Natural killer cell treated with Interleukin-12 subunit alpha and Interleukin-12 subunit beta and Interleukin-15 and Interleukin-18, amount 100 ng/mL, for 72 hours (primary cell): ENCODE results near the gene HACD2. TPM values are rescaled to one million over a fixed set of nuclear protein-coding genes. Genes with fewer than 3 reads are reported as not detected.
"Not testable (repeated sequence)": the region's sequence is repeated elsewhere in the genome, so short reads cannot be mapped to it uniquely, and the experiment has no call there.

Experiments used
- ATAC-seq, 2 donors: fragments of 150-1000 bp; cut with Tn5 transposase in 1 of 2; sonication (Bioruptor Pico), chemical (Tn5 transposase) in 1 of 2; 2 replicates each; pipeline ENCODE4 v1.10.0; 2021
- DNase-seq: peaks from one replicate; pipeline ENCODE4 v3.0.0; 2022; ENCODE audit warnings: low spot score
- H3K27ac Mint-ChIP-seq, 2 donors: 1 replicate in 1 of 2; 2 replicates in 1 of 2; pipeline ENCODE4 v1.8.0; 2022; ENCODE audit warnings: mixed read lengths in 2 of 2, mild to moderate bottlenecking in 1 of 2, moderate library complexity in 1 of 2
- H3K27me3 Mint-ChIP-seq, 2 donors: 1 replicate in 1 of 2; 2 replicates in 1 of 2; pipeline ENCODE4 v1.8.0; 2022; ENCODE audit warnings: mixed read lengths in 2 of 2
- H3K36me3 Mint-ChIP-seq: one replicate; pipeline ENCODE4 v1.8.0; 2022; ENCODE audit warnings: mixed read lengths
- H3K4me1 Mint-ChIP-seq, 2 donors: 1 replicate in 1 of 2; 2 replicates in 1 of 2; pipeline ENCODE4 v1.8.0; 2022; ENCODE audit warnings: low read depth in 2 of 2, mixed read lengths in 2 of 2, mild to moderate bottlenecking in 1 of 2
- H3K4me3 Mint-ChIP-seq: one replicate; pipeline ENCODE4 v1.8.0; 2022; ENCODE audit warnings: mixed read lengths
- H3K9me3 Mint-ChIP-seq: 2 replicates; pipeline ENCODE4 v1.8.0; 2022; ENCODE audit warnings: mixed read lengths
- total RNA-seq, 2 donors: library from RNA; stranded (reverse); gene quantifications; one replicate each; pipeline ENCODE4 v1.2.3, GENCODE V29; 2022

Gene HACD2
- total RNA-seq, 2 donors from 2014 or later, result 23.1 to 23.9 TPM

- no peak overlapping the region for H3K27ac Mint-ChIP-seq
- H3K4me3 Mint-ChIP-seq, result no peak overlapping the region
- H3K4me1 Mint-ChIP-seq, result peaks cover 32 to 37% of the 10 kb centered on the region in 2 donors
- H3K36me3 Mint-ChIP-seq, result peaks cover 6% of the 10 kb centered on the region
- no peaks in the 10 kb centered on the region for H3K27me3 Mint-ChIP-seq
- H3K9me3 Mint-ChIP-seq, result no peaks in the 10 kb centered on the region
- ATAC-seq (no peak), DNase-seq (no peak)
Measured at GRCh38 chr3:123520656-123521055, 64.2 kb downstream of the HACD2 start.

GRCh38 chr3:123518892-123519485, 65.9 kb downstream of the HACD2 start:
- H3K9me3 Mint-ChIP-seq, result no peaks in the 10 kb centered on the region
- H3K27ac Mint-ChIP-seq, result no peak overlapping the region
- peaks cover 18 to 24% of the 10 kb centered on the region in 2 donors for H3K4me1 Mint-ChIP-seq
- no peaks in the 10 kb centered on the region for H3K27me3 Mint-ChIP-seq
- DNase-seq, result no peak
- H3K36me3 Mint-ChIP-seq, result no peaks in the 10 kb centered on the region
- no peak for ATAC-seq
- H3K4me3 Mint-ChIP-seq, result no peak overlapping the region

- H3K36me3 Mint-ChIP-seq, result no peaks in the 10 kb centered on the region
- H3K4me1 Mint-ChIP-seq, result no peaks in the 10 kb centered on the region
- H3K27me3 Mint-ChIP-seq, result no peaks in the 10 kb centered on the region
- no peak for ATAC-seq
- H3K9me3 Mint-ChIP-seq, result no peaks in the 10 kb centered on the region
- no peak overlapping the region for H3K4me3 Mint-ChIP-seq
- no peak for DNase-seq
- no peak overlapping the region for H3K27ac Mint-ChIP-seq
Measured at GRCh38 chr3:123511726-123512125, 73.1 kb downstream of the HACD2 start.

- no peaks in the 10 kb centered on the region for H3K4me1 Mint-ChIP-seq
- no peak overlapping the region for H3K27ac Mint-ChIP-seq
- no peaks in the 10 kb centered on the region for H3K27me3 Mint-ChIP-seq
- ATAC-seq (no peak), DNase-seq (no peak)
- H3K9me3 Mint-ChIP-seq, result no peaks in the 10 kb centered on the region
- H3K4me3 Mint-ChIP-seq, result no peak overlapping the region
- H3K36me3 Mint-ChIP-seq, result no peaks in the 10 kb centered on the region
Measured at GRCh38 chr3:123511084-123511483, 73.8 kb downstream of the HACD2 start.

GRCh38 chr3:123508178-123508577, 76.7 kb downstream of the HACD2 start:
- ATAC-seq (no peak), DNase-seq (no peak)
- Mint-ChIP-seq H3K9me3 (no peaks in the 10 kb centered on the region), H3K27me3 (no peaks in the 10 kb centered on the region), H3K27ac (no peak overlapping the region), H3K4me1 (no peaks in the 10 kb centered on the region), H3K36me3 (no peaks in the 10 kb centered on the region), H3K4me3 (no peak overlapping the region)

- H3K27me3 Mint-ChIP-seq, result no peaks in the 10 kb centered on the region
- H3K4me1 Mint-ChIP-seq, result peaks cover 0 to 3% of the 10 kb centered on the region in 2 donors
- no peaks in the 10 kb centered on the region for H3K9me3 Mint-ChIP-seq
- no peak for DNase-seq
- H3K36me3 Mint-ChIP-seq, result no peaks in the 10 kb centered on the region
- H3K27ac Mint-ChIP-seq, result no peak overlapping the region
- H3K4me3 Mint-ChIP-seq, result no peak overlapping the region
- no peak for ATAC-seq
Measured at GRCh38 chr3:123505820-123506219, 79.0 kb downstream of the HACD2 start.

- no peak for ATAC-seq
- no peaks in the 10 kb centered on the region for H3K27me3 Mint-ChIP-seq
- H3K4me1 Mint-ChIP-seq, result peaks cover 0 to 3% of the 10 kb centered on the region in 2 donors
- H3K9me3 Mint-ChIP-seq, result no peaks in the 10 kb centered on the region
- no peak overlapping the region for H3K27ac Mint-ChIP-seq
- DNase-seq, result no peak
- no peak overlapping the region for H3K4me3 Mint-ChIP-seq
- H3K36me3 Mint-ChIP-seq, result no peaks in the 10 kb centered on the region
Measured at GRCh38 chr3:123503203-123503602, 81.7 kb downstream of the HACD2 start.

- ATAC-seq (no peak), DNase-seq (no peak)
- Mint-ChIP-seq H3K9me3 (no peaks in the 10 kb centered on the region), H3K36me3 (no peaks in the 10 kb centered on the region), H3K27ac (no peak overlapping the region), H3K4me3 (no peak overlapping the region), H3K27me3 (no peaks in the 10 kb centered on the region), H3K4me1 (peaks cover 0 to 3% of the 10 kb centered on the region in 2 donors)
Measured at GRCh38 chr3:123499322-123499721, 85.5 kb downstream of the HACD2 start.

- H3K9me3 Mint-ChIP-seq, result no peaks in the 10 kb centered on the region
- peaks cover 0 to 3% of the 10 kb centered on the region in 2 donors for H3K4me1 Mint-ChIP-seq
- no peak overlapping the region for H3K27ac Mint-ChIP-seq
- no peak for DNase-seq
- no peaks in the 10 kb centered on the region for H3K36me3 Mint-ChIP-seq
- no peak overlapping the region for H3K4me3 Mint-ChIP-seq
- no peaks in the 10 kb centered on the region for H3K27me3 Mint-ChIP-seq
- ATAC-seq, result no peak
Measured at GRCh38 chr3:123498761-123499160, 86.1 kb downstream of the HACD2 start.

GRCh38 chr3:123493912-123494311, 90.9 kb downstream of the HACD2 start:
- ATAC-seq, result no peak
- Mint-ChIP-seq H3K4me1 (peaks cover 8% of the 10 kb centered on the region in 2 donors), H3K27ac (no peak overlapping the region), H3K4me3 (no peak overlapping the region), H3K9me3 (no peaks in the 10 kb centered on the region), H3K36me3 (no peaks in the 10 kb centered on the region), H3K27me3 (no peaks in the 10 kb centered on the region)
- no peak for DNase-seq

GRCh38 chr3:123491966-123492587, 92.8 kb downstream of the HACD2 start:
- no peak for DNase-seq
- peak in 1 of 2 donors; percentile 37 for ATAC-seq
- Mint-ChIP-seq H3K4me3 (no peak overlapping the region), H3K27me3 (no peaks in the 10 kb centered on the region), H3K4me1 (peaks cover 8% of the 10 kb centered on the region in 2 donors), H3K36me3 (no peaks in the 10 kb centered on the region), H3K27ac (no peak overlapping the region), H3K9me3 (no peaks in the 10 kb centered on the region)

- Mint-ChIP-seq H3K4me1 (peaks cover 8% of the 10 kb centered on the region in 2 donors), H3K27me3 (peaks cover 0 to 2% of the 10 kb centered on the region in 2 donors), H3K4me3 (no peak overlapping the region), H3K9me3 (no peaks in the 10 kb centered on the region), H3K27ac (no peak overlapping the region), H3K36me3 (no peaks in the 10 kb centered on the region)
- no peak for DNase-seq
- no peak for ATAC-seq
Measured at GRCh38 chr3:123489400-123490004, 95.4 kb downstream of the HACD2 start.

GRCh38 chr3:123488645-123489347, 96.1 kb downstream of the HACD2 start:
- Mint-ChIP-seq H3K27me3 (peaks cover 0 to 2% of the 10 kb centered on the region in 2 donors), H3K36me3 (no peaks in the 10 kb centered on the region), H3K27ac (no peak overlapping the region), H3K4me3 (no peak overlapping the region), H3K9me3 (no peaks in the 10 kb centered on the region), H3K4me1 (peaks cover 8% of the 10 kb centered on the region in 2 donors)
- ATAC-seq (no peak), DNase-seq (no peak)

- not testable (repeated sequence) for H3K4me1 Mint-ChIP-seq, H3K4me3 Mint-ChIP-seq, H3K36me3 Mint-ChIP-seq, ATAC-seq, DNase-seq, H3K9me3 Mint-ChIP-seq, H3K27me3 Mint-ChIP-seq, H3K27ac Mint-ChIP-seq
Measured at GRCh38 chr3:123487063-123487462, 97.8 kb downstream of the HACD2 start.
